Nephron (organoid): Measurements from ENCODE around the gene VPS45.
"Not testable (repeated sequence)": the region's sequence is repeated elsewhere in the genome, so short reads cannot be mapped to it uniquely, and the experiment has no call there.

Source experiments
- H3K27ac Mint-ChIP-seq, 3 experiments: 2 replicates each; pipeline ENCODE4 v1.8.0; 2020; ENCODE audit warnings: mixed read lengths in 3 of 3, mild to moderate bottlenecking in 2 of 3, moderate library complexity in 1 of 3
- H3K27me3 Mint-ChIP-seq: 2 replicates; pipeline ENCODE4 v1.8.0; 2021; ENCODE audit warnings: low read depth, mild to moderate bottlenecking, moderate library complexity, mixed read lengths
- H3K36me3 Mint-ChIP-seq: 2 replicates; pipeline ENCODE4 v1.8.0; 2020; ENCODE audit warnings: low read depth, mixed read lengths
- H3K4me1 Mint-ChIP-seq: 2 replicates; pipeline ENCODE4 v1.8.0; 2020; ENCODE audit warnings: mixed read lengths
- H3K4me3 Mint-ChIP-seq, 3 experiments: 2 replicates each; pipeline ENCODE4 v1.8.0; 2020; ENCODE audit warnings: mild to moderate bottlenecking in 3 of 3, mixed read lengths in 3 of 3, moderate library complexity in 2 of 3
- H3K9me3 Mint-ChIP-seq: 2 replicates; pipeline ENCODE4 v1.8.0; 2020; ENCODE audit warnings: mixed read lengths
- CTCF ChIP-seq, 3 experiments: fragments of 200-600 bp; sonication (generic); IDR thresholded peaks; one replicate each; pipeline ENCODE4 v1.5.0; 2021; ENCODE audit warnings: antibody characterized with exemption in 3 of 3; ENCODE audit not compliant: unreplicated experiment in 3 of 3

Gene VPS45

GRCh38 chr1:150024156-150024555, 43.4 kb upstream of the VPS45 start:
- H3K36me3 Mint-ChIP-seq: no peaks in the 10 kb centered on the region
- no peak for TF ChIP-seq CTCF (IDR thresholded peaks at IDR 0.05; ENCODE audit: unreplicated experiment in 3 of 3)
- no peaks in the 10 kb centered on the region for H3K9me3 Mint-ChIP-seq
- no peak overlapping the region for H3K4me3 Mint-ChIP-seq
- H3K27ac Mint-ChIP-seq: no peak overlapping the region
- H3K4me1 Mint-ChIP-seq: peaks cover 8% of the 10 kb centered on the region
- H3K27me3 Mint-ChIP-seq: no peaks in the 10 kb centered on the region

- H3K9me3 Mint-ChIP-seq: no peaks in the 10 kb centered on the region
- no peaks in the 10 kb centered on the region for H3K27me3 Mint-ChIP-seq
- TF ChIP-seq CTCF (IDR thresholded peaks at IDR 0.05; ENCODE audit: unreplicated experiment in 3 of 3): no peak
- no peaks in the 10 kb centered on the region for H3K36me3 Mint-ChIP-seq
- H3K27ac Mint-ChIP-seq: no peak overlapping the region
- H3K4me3 Mint-ChIP-seq: no peak overlapping the region
- H3K4me1 Mint-ChIP-seq: no peaks in the 10 kb centered on the region
Measured at GRCh38 chr1:150028322-150028721, 39.3 kb upstream of the VPS45 start.

- peak overlapping the region in 1 of 3 experiments; percentile 57 for H3K27ac Mint-ChIP-seq
- no peak for TF ChIP-seq CTCF (IDR thresholded peaks at IDR 0.05; ENCODE audit: unreplicated experiment in 3 of 3)
- no peaks in the 10 kb centered on the region for H3K27me3 Mint-ChIP-seq
- no peaks in the 10 kb centered on the region for H3K36me3 Mint-ChIP-seq
- no peaks in the 10 kb centered on the region for H3K9me3 Mint-ChIP-seq
- H3K4me1 Mint-ChIP-seq: no peaks in the 10 kb centered on the region
- H3K4me3 Mint-ChIP-seq: no peak overlapping the region
Measured at GRCh38 chr1:150034336-150034735, 33.2 kb upstream of the VPS45 start.

- Mint-ChIP-seq H3K27ac (no peak overlapping the region), H3K36me3 (peaks cover 5% of the 10 kb centered on the region), H3K9me3 (no peaks in the 10 kb centered on the region)
Measured at GRCh38 chr1:150049926-150050325, 17.6 kb upstream of the VPS45 start.

GRCh38 chr1:150051089-150051373, 16.5 kb upstream of the VPS45 start:
- H3K4me1 Mint-ChIP-seq: no peaks in the 10 kb centered on the region
- no peak overlapping the region for H3K4me3 Mint-ChIP-seq
- no peak for TF ChIP-seq CTCF (IDR thresholded peaks at IDR 0.05; ENCODE audit: unreplicated experiment in 3 of 3)
- peaks cover 5% of the 10 kb centered on the region for H3K36me3 Mint-ChIP-seq
- H3K27me3 Mint-ChIP-seq: no peaks in the 10 kb centered on the region
- no peaks in the 10 kb centered on the region for H3K9me3 Mint-ChIP-seq
- no peak overlapping the region for H3K27ac Mint-ChIP-seq

More at GRCh38 chr1:150049926-150050325, 17.6 kb upstream of the VPS45 start:
- H3K4me3 Mint-ChIP-seq: no peak overlapping the region
- no peaks in the 10 kb centered on the region for H3K4me1 Mint-ChIP-seq
- H3K27me3 Mint-ChIP-seq: no peaks in the 10 kb centered on the region
- no peak for TF ChIP-seq CTCF (IDR thresholded peaks at IDR 0.05; ENCODE audit: unreplicated experiment in 3 of 3)

- not testable (repeated sequence) for H3K36me3 Mint-ChIP-seq, H3K9me3 Mint-ChIP-seq, H3K4me3 Mint-ChIP-seq, H3K27ac Mint-ChIP-seq, H3K4me1 Mint-ChIP-seq, H3K27me3 Mint-ChIP-seq
Measured at GRCh38 chr1:150051905-150052412, 15.6 kb upstream of the VPS45 start.
